ENCODE data around the gene TRMT61B. TPM values are rescaled to one million over a fixed set of nuclear protein-coding genes. Genes with fewer than 3 reads are reported as not detected.
A peak's percentile ranks its signal among the peaks of the same experiment; 100 is the strongest.

Gene TRMT61B
- total RNA-seq, 2 donors from 2014 or later: 6.0 to 13.6 TPM

- Histone ChIP-seq H3K36me3 (peaks cover 8% of the 10 kb centered on the region), H3K4me3 (no peak overlapping the region), H3K27me3 (replicated peaks; ENCODE audit: insufficient read depth) (no peaks in the 10 kb centered on the region), H3K9me3 (no peaks in the 10 kb centered on the region), H3K4me1 (ENCODE audit: control insufficient read depth in 1 of 2, low read depth in 2 of 2) (peaks cover 4 to 14% of the 10 kb centered on the region in 2 donors), H3K27ac (no peak overlapping the region)
- no peak for DNase-seq (ENCODE audit: low spot score)
- no peak for TF ChIP-seq CTCF (IDR thresholded peaks at IDR 0.05)
- no peak for ATAC-seq (ENCODE audit: insufficient number of reproducible peaks, low FRiP score, low read depth)
These were observed 31.7 kb upstream of the TRMT61B start for GRCh38 chr2:28901841-28902240.

GRCh38 chr2:28901202-28901601 is 31.1 kb upstream of the TRMT61B start:
- no peak overlapping the region for H3K4me3 ChIP-seq
- H3K36me3 ChIP-seq: peaks cover 3% of the 10 kb centered on the region
- H3K9me3 ChIP-seq: no peaks in the 10 kb centered on the region
- H3K27me3 ChIP-seq (replicated peaks; ENCODE audit: insufficient read depth): no peaks in the 10 kb centered on the region
- ATAC-seq (ENCODE audit: insufficient number of reproducible peaks, low FRiP score, low read depth): no peak
- peaks cover 5 to 20% of the 10 kb centered on the region in 2 donors for H3K4me1 ChIP-seq (ENCODE audit: control insufficient read depth in 1 of 2, low read depth in 2 of 2)
- no peak for DNase-seq (ENCODE audit: low spot score)
- H3K27ac ChIP-seq: no peak overlapping the region
- no peak for TF ChIP-seq CTCF (IDR thresholded peaks at IDR 0.05)

GRCh38 chr2:28898048-28898447 is 27.9 kb upstream of the TRMT61B start:
- H3K9me3 ChIP-seq: no peaks in the 10 kb centered on the region
- H3K36me3 ChIP-seq: no peaks in the 10 kb centered on the region
- H3K27ac ChIP-seq: no peak overlapping the region
- H3K4me3 ChIP-seq: no peak overlapping the region
- TF ChIP-seq CTCF (IDR thresholded peaks at IDR 0.05): no peak
- H3K27me3 ChIP-seq (replicated peaks; ENCODE audit: insufficient read depth): no peaks in the 10 kb centered on the region
- ATAC-seq (ENCODE audit: insufficient number of reproducible peaks, low FRiP score, low read depth): no peak
- DNase-seq (ENCODE audit: low spot score): no peak
- H3K4me1 ChIP-seq (ENCODE audit: control insufficient read depth in 1 of 2, low read depth in 2 of 2): peaks cover 12 to 32% of the 10 kb centered on the region in 2 donors

GRCh38 chr2:28896906-28897305 is 26.8 kb upstream of the TRMT61B start:
- Histone ChIP-seq H3K9me3 (no peaks in the 10 kb centered on the region), H3K27ac (no peak overlapping the region), H3K27me3 (replicated peaks; ENCODE audit: insufficient read depth) (no peaks in the 10 kb centered on the region), H3K4me1 (ENCODE audit: control insufficient read depth in 1 of 2, low read depth in 2 of 2) (peaks cover 12 to 32% of the 10 kb centered on the region in 2 donors), H3K36me3 (no peaks in the 10 kb centered on the region), H3K4me3 (no peak overlapping the region)
- TF ChIP-seq CTCF (IDR thresholded peaks at IDR 0.05): no peak
- ATAC-seq (ENCODE audit: insufficient number of reproducible peaks, low FRiP score, low read depth) (no peak), DNase-seq (ENCODE audit: low spot score) (no peak)

GRCh38 chr2:28895189-28895893 is 25.2 kb upstream of the TRMT61B start:
- Histone ChIP-seq H3K4me3 (peak overlapping the region; percentile 97), H3K27me3 (replicated peaks; ENCODE audit: insufficient read depth) (no peaks in the 10 kb centered on the region), H3K4me1 (ENCODE audit: control insufficient read depth in 1 of 2, low read depth in 2 of 2) (peaks cover 12 to 32% of the 10 kb centered on the region in 2 donors), H3K36me3 (no peaks in the 10 kb centered on the region), H3K9me3 (no peaks in the 10 kb centered on the region), H3K27ac (peak overlapping the region; percentile 55 to 81)
- DNase-seq (ENCODE audit: low spot score): peak; percentile 5
- no peak for TF ChIP-seq CTCF (IDR thresholded peaks at IDR 0.05)
- ATAC-seq (ENCODE audit: insufficient number of reproducible peaks, low FRiP score, low read depth): peak; percentile 15
